ENCODE measurements around the gene EIF3L. TPM values are rescaled to one million over a fixed set of nuclear protein-coding genes. Genes with fewer than 3 reads are reported as not detected.

EIF3L gene
- polyA plus RNA-seq, 1 donor: 1,289 TPM

GRCh38 chr22:37855462-37855861 is 6.2 kb downstream of the EIF3L start:
- no peak for DNase-seq

DNA sequence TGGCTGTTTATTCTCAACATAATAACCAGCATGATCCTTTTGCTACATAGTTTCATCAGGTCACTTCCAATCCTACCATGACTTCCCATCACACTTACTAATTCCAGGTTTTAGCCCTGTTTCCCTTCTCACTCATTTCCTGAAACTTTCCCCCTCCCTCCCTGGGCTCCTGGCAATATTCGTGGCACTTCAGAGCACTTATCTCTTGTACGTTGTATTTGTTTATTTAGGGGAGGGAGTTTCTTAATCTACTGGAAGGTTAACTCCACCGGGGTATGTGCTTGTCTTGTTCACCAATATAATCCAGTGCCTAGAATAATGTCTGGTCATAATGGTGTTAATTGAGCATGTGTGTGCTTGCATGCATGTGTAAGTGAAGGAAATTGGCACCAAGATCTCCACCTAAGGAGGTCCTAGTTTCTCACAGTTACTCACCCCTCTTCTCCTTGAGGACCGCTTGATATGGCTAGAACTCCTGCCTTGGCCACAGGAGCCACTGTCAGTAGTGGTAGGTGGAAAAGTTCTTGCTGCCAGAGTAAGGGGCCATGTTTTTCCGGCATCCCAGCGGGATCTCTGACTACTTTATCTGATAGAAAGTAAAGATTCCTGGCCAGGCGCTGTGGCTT is 11.7 kb downstream of the EIF3L start:
- DNase-seq: no peak

- DNase-seq: no peak
These were observed 13.5 kb downstream of the EIF3L start for GRCh38 chr22:37862570-37863325.

- DNase-seq: no peak
These were observed 16.3 kb downstream of the EIF3L start for GRCh38 chr22:37865510-37865909.

GRCh38 chr22:37870273-37870672 is 21.1 kb downstream of the EIF3L start:
- no peak for DNase-seq

- no peak for DNase-seq
These were observed 31.6 kb downstream of the EIF3L start for GRCh38 chr22:37880668-37881440.

- DNase-seq: peak; percentile 73
These were observed 35.2 kb downstream of the EIF3L start for GRCh38 chr22:37884420-37884819.

DNA sequence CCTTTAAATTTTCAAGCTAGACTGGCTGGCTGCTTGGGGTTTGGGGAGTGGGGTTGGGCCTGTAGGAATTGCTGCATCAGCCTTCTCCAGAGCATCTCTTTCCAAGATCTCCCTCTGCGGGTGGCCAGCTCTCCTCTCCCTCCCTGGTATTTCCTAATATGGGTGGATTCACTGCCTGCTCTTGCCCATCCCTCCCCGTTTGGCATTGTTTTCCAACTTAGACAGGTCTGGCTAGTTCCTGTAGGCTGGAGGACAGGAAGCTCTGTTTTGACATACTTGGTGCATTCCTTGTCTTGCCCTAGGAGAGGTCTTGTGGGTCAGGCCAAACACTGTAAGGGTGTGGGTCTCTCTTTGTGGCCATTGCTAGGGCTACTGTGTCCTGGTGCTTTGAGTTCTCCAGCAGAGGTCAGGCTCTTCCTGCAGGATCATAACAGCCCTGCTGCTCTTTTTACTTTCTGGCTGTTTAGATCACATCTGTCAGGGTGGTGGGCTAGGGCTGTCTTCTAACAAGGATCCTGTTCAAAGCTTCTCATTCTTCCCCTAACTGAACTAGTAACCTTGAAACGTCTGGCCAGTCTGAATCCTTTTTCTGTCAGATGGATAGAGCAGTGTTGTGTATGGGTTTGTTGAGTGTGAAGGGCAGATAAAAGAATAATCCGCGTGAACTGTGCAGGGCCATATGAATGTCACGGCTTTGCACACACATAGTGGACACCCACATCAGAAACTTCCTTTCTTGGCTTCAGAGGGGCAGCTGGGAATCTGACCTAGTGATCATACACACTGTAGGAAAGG is 38.6 kb downstream of the EIF3L start:
- no peak for DNase-seq

GRCh38 chr22:37891926-37892325 is 42.7 kb downstream of the EIF3L start:
- DNase-seq: no peak

- DNase-seq: peak; percentile 29
These were observed 43.5 kb downstream of the EIF3L start for GRCh38 chr22:37892566-37893335.

DNA sequence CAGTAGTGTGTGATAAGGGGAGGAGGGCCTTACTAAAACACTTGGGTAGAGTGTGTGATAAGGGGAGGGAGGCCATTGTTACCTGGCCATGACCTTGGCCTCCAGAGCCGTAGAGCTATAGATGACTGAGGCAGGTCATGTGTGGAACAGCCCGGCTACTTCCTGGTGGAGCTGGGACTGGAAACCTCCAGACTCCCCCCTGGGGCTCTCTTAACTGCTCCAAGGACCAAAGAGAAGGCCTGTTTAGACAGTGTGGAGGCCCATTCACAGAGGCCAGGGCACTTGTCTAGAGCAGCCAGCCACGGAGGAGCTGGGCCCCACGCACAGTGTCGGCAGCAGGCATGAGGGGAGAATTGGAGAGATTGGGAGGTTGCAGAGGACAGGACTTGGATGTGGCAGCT is 44.4 kb downstream of the EIF3L start:
- no peak for DNase-seq

- DNase-seq: no peak
These were observed 45.9 kb downstream of the EIF3L start for GRCh38 chr22:37894939-37895670.

- DNase-seq: no peak
These were observed 47.0 kb downstream of the EIF3L start for GRCh38 chr22:37896181-37896592.

- DNase-seq: no peak
These were observed 47.7 kb downstream of the EIF3L start for GRCh38 chr22:37896939-37897338.

- DNase-seq: no peak
These were observed 48.6 kb downstream of the EIF3L start for GRCh38 chr22:37897807-37898206.

- DNase-seq: no peak
These were observed 49.4 kb downstream of the EIF3L start for GRCh38 chr22:37898441-37899181.

- DNase-seq: peak; percentile 23
These were observed 55.6 kb downstream of the EIF3L start for GRCh38 chr22:37904572-37905533.

- peak; percentile 65 for DNase-seq
These were observed 56.5 kb downstream of the EIF3L start, which contains the start of gene MICALL1 for GRCh38 chr22:37905534-37906363. Gene MICALL1 (plus strand): TSS chr22:37906297. CDS start chr22:37906423, 126 bp downstream.

Data from hindlimb muscle (tissue), 1 donor.